KBM-7 (cell line): ENCODE measurements around the gene PARP8.
"Not testable (repeated sequence)": the region's sequence is repeated elsewhere in the genome, so short reads cannot be mapped to it uniquely, and the experiment has no call there.

ENCODE experiments used
- DNase-seq: peaks from one replicate; pipeline ENCODE4 v3.0.0-alpha.2; 2015
- in situ Hi-C: fragments of 300-500 bp; cut with MboI; formaldehyde crosslinking; loops from 2 replicates; pipeline ENCODE4 v1.14.3; 2020; ENCODE audit warnings: low sequenced_read_pairs, low pct_unique_long_range_greater_than_20kb, mixed read lengths

Gene PARP8

GRCh38 chr5:50759526-50760270 is 93.3 kb downstream of the PARP8 start:
- DNase-seq = no peak
- in situ Hi-C loops = no loop called here

DNA sequence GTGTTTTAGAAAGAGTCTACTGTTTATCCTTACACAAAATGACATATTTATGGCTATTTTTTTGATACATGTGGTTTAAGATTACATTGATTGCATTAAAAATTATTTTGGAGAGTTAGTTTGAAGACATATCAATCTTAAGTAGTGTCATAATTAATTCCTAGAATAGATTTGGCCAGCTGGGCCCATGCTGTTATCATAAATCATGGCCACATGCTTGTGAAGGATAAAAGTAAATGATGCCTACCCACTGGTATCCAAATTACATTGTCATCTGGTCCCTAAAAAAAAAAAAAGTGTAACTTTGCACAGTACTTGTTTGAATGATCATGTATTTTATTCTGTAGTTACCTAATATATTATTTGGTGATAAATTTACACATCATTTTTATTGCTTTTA is 96.9 kb downstream of the PARP8 start:
- no peak for DNase-seq
- in situ Hi-C loops = no loop called here

- no peak for DNase-seq
- in situ Hi-C loops = no loop called here
These were observed 97.4 kb downstream of the PARP8 start for GRCh38 chr5:50763846-50764245.

DNA sequence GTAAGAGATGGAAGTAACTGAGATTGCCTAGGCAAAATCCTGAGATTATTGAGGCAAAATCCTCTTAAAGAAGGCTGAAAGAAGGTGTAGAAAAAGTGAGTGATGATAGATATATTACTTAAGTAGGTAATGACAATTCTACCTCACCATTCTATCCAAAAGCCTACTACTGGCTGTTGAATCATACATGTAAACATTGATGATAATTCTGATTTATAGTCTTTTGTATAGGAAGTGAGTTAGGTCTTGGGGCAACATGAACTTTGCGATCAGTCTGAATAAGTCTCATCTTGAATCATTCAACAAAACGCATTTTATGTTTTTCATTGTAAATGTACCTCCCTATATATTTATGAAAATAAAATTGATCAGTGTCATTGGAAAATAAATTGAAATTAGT is 99.6 kb downstream of the PARP8 start:
- DNase-seq = no peak
- in situ Hi-C loops = no loop called here

GRCh38 chr5:50766462-50766861 is 100.0 kb downstream of the PARP8 start:
- in situ Hi-C loops = no loop called here
- no peak for DNase-seq

GRCh38 chr5:50766967-50767366 is 100.5 kb downstream of the PARP8 start:
- DNase-seq = no peak
- in situ Hi-C loops = no loop called here

DNA sequence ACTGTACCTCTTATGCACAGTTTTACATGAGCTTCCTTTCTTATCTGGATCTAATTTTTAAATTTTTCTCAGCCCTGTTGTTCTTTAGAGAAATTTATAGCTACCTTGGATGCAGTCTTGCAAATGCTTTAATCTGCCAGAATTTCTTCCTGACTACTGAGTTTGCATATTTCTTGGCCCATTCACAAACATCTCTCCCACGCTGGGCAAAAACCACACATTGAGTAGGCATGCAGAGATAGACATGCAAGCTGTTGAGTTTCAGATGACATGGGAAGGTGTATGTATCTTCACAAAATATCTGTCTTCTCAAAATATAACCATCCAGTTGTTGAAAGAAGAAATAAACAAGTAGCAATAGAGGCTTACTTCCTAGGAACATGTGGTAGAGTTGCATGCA is 101.2 kb downstream of the PARP8 start:
- DNase-seq = no peak
- in situ Hi-C loops = no loop called here

DNA sequence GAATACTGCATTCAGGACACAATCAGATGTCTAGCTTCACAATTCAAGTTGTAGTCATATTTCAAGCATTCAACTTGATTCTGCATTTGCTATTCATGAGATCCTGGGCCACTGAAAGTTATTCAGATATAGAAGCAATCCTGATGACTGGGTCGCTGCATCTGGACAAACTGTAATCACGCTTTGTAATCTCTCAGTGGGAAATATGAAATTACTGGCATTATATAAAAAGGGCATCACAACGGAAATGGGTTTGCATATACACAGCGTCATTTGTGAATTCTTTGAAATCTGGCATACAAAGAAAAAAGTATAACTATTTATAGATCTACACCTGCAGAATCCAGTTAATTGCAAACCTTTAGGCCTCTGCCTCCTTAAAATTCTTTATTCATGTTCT is 102.2 kb downstream of the PARP8 start:
- in situ Hi-C loops = no loop called here
- DNase-seq = no peak

DNA sequence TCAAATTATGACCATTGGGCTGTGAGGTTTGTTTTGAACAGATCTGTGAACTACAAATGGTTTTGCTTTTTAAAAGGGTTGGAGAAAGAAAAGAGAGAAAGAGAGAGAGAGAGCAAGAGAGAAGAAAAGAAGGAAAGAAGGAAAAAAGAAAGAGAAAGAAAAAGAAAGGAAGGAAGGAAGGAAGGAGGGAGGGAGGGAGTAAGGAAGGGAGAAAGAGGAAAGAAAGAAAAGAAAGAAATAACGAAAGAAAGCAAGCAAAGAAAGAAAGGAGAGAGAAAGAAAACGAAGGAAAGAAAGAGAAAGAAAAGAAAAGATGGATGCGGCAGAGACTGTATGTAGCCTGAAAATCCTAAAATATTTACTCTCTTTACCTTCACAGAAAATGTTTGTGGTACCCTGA is 104.0 kb downstream of the PARP8 start:
- in situ Hi-C loops = no loop called here
- no peak for DNase-seq

GRCh38 chr5:50774446-50775175 is 108.2 kb downstream of the PARP8 start:
- in situ Hi-C loops, DNase-seq: not testable (repeated sequence)

DNA sequence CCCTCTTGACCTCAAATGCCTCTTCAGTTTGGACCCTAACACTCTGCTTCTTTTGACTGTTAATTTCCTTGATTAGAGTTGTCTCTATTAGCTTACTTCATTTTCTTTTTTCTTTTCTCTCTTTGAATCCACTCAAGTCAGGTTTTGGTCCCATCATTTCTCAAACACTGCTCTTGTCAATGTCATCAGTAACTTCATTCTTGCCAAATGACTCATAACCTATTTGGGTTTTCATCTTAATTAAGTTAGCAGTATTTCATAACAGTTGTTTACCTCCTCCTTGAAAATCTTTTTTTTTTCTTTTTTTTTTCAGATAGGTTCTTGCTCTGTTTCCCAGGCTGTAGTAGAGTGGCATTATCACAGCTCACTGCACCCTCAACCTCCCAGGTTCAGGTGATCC is 119.6 kb downstream of the PARP8 start:
- in situ Hi-C loops = no loop called here
- no peak for DNase-seq

DNA sequence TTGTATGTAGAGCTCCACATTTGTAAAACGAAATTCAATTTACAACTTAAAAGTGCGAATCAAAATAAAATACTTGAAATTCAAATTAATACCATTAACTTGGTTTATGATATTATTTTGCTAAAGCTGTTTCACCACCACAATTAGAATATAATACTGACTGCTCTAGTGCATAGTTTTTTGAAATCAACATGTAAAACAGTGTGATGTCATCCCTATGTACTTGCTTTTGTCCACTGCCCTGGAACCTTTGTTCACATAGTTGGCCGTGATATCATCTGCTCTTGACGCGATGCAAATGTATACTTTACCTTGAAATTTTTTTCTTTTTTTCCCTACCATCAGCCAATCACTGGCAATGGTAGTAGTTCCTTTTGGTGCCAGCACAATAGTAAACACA is 125.4 kb downstream of the PARP8 start:
- DNase-seq = no peak
- in situ Hi-C loops = no loop called here

- in situ Hi-C loops = no loop called here
These were observed 126.4 kb downstream of the PARP8 start for GRCh38 chr5:50792843-50793242.

GRCh38 chr5:50794812-50795211 is 128.4 kb downstream of the PARP8 start:
- no peak for DNase-seq
- in situ Hi-C loops = no loop called here

More at GRCh38 chr5:50792843-50793242, 126.4 kb downstream of the PARP8 start:
- DNase-seq = no peak

DNA sequence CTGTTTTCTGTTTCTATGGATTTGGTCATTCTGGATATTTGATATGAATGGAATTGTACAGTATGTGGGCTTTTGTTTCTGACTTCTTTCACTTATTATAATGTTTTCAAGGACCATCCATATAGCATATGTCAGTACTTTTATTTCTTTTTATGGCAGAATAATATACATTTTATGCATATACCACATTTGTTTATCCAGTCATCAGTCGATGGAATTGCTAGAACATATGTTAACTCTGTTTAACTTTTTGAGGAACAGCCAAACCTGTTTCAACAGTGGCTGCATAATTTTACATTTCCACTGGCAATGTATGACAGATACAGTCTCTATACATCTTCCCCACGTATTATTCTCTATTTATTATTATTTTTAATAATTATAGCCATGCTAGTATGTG is 131.6 kb downstream of the PARP8 start:
- in situ Hi-C loops = no loop called here

GRCh38 chr5:50799596-50799995 is 133.2 kb downstream of the PARP8 start:
- in situ Hi-C loops = no loop called here
- no peak for DNase-seq

More for the DNA sequence above, 131.6 kb downstream of the PARP8 start:
- no peak for DNase-seq

- no peak for DNase-seq
- in situ Hi-C loops = no loop called here
These were observed 134.0 kb downstream of the PARP8 start for GRCh38 chr5:50800410-50800809.

- in situ Hi-C loops = no loop called here
- DNase-seq = no peak
These were observed 141.2 kb downstream of the PARP8 start for GRCh38 chr5:50807661-50808060.

DNA sequence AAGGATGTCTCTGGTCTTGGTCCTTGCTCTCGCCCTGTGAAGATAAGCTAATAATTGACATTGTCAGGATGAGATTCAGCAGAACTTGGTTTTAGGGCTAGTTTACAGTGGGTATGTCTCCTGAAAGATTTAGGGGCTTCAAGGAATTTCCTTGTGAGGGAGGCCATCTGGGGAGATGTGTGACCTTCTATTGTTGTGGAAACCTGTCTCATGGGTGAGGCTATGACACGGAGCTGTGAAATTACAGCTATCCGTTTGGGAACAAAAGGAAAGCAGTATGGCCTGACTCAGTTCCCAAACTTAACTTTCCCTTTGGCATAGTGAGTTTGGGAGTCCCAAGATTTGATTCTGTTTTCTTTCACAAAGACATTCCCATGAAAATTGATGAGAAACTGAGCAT is 142.0 kb downstream of the PARP8 start:
- in situ Hi-C loops = no loop called here
- no peak for DNase-seq

DNA sequence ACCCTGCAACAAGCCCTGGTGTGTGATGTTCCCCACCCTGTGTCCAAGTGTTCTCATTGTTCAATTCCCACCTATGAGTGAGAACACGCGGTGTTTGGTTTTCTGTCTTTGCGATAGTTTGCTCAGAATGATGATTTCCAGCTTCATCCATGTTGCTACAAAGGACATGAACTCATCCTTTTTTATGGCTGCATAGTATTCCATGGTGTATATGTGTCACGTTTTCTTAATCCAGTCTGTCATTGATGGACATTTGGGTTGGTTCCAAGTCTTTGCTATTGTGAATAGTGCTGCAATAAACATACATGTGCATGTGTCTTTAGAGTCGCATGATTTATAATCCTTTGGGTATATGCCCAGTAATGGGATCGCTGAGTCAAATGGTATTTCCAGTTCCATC is 145.3 kb downstream of the PARP8 start:
- DNase-seq, in situ Hi-C loops: not testable (repeated sequence)

DNA sequence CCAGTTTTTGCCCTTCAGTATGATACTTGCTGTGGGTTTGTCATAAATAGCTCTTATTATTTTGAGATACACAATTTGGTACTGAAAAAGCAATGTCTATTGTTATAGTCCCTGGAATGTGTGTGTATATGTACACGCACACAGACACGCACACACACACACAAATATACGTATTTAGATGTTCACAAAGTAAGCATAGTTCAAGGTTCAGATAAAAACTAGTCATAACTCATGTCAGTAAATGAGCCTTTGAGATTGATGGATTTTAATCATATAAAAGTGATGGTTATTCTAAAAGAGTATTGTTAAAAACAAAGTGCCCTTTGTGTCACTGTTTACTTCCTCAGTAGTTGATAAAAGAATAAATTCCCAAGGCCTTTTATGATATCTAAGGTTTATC is 147.3 kb downstream of the PARP8 start:
- in situ Hi-C loops = no loop called here

More for the DNA sequence above, 147.3 kb downstream of the PARP8 start:
- DNase-seq = no peak
